Islet precursor cell (in vitro differentiated cells): Measurements from ENCODE around the gene RAI2.
"Not testable (repeated sequence)": the region's sequence is repeated elsewhere in the genome, so short reads cannot be mapped to it uniquely, and the experiment has no call there.

Experiments used
- DNase-seq: peaks from one replicate; pipeline ENCODE4 v3.0.0-alpha.2; 2018

Gene RAI2

DNA sequence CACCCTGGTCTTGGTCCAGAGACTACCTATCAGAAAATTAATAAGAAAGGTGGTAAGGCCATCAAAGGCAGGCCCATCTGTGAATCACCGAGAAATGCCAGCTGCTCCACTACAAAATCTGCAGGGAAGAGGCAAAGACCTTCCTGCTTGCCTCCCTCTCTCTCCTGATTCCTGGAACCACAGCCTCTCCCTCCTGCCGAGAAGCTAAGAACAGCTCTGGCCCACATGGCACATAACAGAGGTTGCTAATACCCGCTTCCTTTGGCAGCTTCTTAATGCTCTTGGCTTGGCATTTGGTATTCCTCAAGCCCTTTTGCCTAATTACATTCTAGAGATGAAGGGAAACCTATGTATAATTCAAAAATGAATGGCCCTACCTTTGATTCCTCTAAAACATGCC is 32.9 kb downstream of the RAI2 start:
- DNase-seq: no peak

DNA sequence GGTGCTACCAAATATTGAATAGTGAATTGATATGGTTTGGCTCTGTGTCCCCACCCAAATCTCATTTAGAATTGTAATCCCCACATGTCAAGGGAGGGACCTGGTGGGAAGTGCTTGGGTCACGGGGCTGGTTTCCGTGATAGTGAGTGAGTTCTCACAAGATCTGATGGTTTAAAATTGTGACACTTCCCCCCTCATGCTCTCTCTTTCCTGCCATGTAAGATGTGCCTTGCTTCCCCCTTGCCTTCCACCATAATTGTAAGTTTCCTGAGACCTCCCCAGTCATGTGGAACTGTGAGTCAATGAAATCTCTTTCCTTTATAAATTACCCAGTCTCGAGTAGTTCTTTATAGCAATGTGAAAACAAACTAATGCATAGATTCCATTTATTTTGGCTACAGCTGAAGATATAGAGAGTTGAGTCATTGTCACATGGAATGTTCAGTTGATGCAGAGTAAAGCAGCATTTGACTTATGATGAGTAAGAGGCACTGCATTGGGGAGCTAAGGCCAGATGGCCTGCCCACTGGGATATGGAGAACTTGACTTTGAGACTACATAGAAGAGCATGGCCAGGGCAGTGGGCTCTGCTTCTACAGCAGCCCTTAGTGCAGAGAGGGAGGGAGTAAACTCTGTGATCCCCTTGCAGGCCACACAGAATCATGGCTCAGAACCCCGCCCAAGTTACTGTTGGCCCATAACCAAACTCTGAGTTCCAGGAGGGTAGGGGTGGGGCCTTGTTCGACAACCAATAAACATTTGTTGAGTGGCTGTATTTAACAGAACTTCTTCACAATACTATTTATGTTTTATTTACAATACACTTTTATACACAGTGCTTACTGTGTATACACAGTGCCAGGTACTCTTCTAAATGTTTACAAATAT is 34.2 kb downstream of the RAI2 start:
- no peak for DNase-seq

DNA sequence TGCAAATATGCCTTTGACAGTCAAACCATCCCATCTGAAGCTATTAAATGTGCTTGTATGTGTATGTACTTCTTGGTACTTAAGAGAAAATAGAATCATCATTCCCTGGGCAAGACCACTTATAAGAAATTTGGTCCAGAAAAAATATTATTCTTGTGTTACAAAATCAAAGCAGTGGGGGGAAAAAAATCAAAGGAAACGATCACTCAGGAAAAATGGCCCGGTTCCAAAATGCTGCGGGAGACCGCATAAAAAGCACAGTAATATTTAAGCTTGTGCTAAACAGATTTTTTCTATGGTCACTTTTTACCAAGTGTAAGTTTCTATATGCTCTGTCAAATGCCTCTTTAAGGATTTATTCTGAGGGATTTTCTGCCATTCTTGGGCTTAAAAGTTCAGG is 36.1 kb downstream of the RAI2 start:
- no peak for DNase-seq

DNA sequence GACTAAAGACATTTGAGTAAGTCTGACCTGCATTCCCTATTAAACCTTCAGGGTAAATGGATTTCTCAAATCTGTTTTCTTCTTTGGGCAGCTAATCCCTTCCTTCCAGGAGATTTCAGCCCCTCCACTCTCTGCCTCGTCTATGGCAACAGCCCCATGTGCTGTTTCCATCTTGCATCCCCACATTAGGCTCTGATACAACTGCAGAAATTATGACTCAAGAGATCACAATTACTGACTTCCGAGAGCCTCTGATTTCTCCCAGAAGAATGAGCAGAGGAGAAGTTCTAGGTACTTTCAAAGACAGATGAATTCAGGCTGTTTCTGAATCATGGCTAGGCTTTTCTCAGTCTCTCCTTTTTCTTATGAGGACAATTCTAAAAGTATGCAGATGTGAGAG is 38.7 kb downstream of the RAI2 start:
- DNase-seq: no peak

DNA sequence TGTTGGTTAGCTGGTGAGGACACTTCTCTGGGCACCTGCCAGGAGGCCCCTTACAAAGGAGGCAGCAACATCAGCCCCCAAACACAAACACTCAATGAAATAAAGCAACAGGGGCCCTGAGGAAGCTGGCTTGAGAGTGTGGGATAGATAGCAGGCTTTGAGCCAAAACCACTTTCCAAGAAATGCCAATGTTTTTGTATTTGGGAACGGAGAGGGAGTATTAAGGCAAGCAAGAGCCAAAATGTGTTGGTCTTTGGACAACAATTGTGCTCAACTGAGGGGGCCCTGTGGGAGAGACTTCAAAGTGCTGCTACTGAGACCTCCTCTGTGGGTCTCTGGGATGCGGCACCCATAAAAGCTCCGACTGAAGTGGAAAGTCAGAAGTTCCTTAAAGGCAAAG is 41.0 kb downstream of the RAI2 start:
- no peak for DNase-seq

DNA sequence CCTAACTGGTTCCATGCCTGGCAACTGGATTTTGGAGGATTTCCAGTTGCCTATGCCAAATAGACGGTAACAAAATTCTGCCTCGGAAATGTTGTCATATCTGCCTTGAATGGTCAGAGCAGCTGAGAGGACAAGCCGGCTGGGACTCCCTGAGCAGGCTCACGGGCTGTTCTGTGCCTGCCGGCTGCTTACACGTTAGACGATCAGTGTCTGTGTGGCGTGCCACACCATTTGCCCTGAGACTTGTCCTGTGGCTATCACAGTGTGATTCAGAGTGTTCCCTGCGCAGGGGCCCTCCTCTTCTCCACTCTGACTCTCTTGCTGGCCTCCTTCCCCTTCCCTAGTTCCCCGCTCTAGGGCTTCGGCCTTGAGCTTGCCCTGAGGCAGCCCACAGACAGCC is 42.4 kb downstream of the RAI2 start:
- no peak for DNase-seq

DNA sequence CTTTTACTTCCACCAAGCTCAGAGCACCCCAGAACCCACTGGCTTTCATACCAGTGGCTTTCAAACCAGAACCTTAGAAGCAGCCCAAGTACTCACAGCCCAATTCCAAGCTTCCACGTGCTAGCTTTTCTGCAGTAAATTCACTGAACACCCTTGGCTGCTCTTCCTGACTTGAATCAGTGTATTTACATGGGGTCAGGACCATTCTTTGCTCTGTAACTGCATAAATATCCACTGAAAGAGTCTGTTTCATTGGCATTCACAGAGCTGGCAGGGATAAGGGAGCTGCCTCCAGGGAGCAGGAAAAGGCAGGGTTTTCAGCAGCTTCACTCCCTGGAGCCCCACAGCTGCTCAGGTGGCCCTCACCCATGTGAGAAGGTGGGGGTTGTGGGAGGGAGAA is 43.8 kb downstream of the RAI2 start:
- DNase-seq: no peak

DNA sequence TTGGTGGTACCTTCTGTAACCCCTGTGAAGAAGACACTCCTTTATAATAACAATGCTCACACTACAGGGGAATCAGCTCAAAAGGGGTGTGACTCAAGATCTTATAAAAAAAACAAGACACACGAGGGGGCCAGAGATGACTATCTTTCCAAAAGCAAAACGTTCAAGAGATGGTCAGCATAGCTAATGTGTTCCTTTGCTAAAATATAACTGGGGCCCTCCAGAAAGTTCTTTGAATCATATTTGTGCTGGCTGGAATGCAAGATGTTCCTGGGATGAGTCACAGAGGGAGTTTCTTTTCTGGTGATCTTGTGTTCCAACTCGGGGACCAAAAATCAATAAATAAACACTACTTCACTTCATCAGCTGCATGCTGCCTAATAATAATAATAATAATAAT is 46.5 kb downstream of the RAI2 start:
- DNase-seq: no peak

DNA sequence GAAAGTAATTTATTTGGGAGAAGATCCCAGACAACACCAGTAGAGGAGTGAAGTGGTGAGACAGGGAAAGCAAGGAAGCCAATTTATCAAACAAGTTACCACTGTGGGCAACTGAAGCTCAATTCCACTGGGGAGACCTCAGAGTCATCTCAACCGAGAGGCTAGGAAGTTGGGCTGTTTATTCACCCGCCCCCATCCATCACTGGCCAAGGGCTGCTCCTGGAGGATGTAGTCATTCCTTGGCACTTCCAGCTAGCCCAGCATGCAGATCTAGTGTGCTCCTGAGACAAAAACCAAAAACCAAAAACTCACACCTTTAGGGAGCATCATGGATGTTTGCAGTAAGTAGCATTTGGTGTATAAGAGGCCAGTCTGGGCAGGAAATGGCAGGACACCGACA is 47.0 kb downstream of the RAI2 start:
- no peak for DNase-seq

DNA sequence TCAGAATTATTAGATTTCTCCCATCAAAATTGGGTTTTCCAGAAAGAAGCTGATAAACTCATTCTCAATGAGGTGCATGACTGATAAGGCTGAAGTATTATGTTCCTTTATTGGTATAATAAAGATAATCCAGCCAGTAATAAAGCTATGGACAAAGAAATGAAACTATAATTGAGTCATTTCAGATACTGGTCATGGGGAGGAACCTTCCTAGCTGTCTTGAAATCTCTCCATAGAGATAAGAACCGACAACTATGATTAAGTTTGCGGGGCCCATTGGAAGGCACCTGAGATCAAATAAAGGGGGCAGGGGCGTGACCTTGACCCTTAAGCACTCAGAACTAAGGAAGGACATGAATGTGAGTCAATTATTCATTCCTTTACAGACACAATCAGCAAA is 47.8 kb downstream of the RAI2 start:
- no peak for DNase-seq

DNA sequence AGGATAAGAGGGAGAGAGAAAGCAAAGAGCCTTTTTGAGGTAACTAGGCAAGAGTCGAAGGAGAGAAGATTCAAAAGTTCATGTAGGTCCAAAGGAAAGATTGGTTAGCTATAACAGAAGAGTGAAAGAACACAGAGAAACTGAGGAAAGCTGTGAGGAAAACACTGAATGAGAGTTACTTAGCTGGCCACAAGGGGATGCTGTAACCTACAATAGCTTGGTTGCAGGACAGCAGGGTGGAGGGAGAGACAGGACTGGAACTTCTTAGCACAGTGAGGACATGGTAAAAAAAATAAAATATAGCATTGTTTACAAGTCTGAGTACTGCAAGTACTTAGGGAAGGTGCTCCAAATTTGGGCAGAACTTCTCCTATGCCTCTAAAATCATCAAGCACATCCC is 48.3 kb downstream of the RAI2 start:
- DNase-seq: no peak

DNA sequence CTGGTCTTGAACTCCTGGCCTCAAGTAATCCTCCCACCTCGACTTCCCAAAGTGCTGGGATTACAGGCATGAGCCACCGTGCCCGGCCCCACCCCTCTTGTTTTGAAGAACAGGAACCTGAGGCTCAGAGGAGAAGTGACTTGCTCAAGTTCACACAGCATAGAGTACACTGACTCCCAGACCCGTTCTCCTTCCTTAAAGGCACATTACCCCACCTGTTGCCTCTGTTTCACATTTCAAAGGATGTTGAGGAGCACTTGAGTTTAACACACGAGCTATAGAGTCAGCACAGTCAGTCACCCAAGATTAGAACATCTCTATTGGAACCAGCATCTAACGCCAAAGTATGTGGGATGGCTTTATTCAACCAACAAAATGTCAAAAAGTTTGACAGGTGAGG is 51.1 kb downstream of the RAI2 start:
- no peak for DNase-seq

DNA sequence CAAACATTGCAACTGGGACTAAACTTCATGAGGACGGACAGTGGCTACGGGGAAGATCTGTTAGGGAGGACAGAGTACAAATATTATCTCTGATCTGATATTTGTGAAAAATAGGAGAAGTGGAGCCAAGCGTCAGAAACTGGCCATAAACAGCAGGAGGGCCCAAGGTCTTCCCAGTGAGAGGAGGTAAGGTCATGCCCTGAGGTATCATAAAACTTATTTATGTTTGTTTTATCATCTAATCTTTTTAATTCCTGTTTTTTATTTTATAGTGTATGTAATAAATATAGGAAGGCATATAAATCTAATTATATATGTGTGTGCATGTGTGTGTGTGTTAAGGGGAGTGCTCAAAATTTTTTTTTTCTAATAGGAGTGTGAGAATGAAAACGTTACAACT is 51.8 kb downstream of the RAI2 start:
- no peak for DNase-seq

DNA sequence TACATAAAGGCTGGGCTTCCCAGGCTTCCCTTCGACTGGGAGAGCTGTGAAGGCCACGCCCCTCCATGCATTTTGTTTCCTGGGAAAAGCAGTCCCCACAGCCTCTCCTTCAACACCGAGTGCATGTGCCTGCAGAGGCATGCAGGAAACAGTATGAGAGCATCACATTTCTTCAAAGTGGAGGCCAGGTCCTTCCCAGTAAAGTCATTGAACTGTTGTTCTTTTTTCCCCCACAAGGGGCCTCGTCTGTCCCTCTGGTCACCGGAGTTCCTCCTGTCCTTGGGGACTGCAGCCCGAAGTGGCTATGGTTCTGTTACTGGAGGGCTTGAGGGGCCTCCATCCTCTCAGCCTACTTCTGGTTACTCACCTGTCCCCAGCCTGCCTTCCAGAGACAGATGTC is 56.0 kb downstream of the RAI2 start:
- no peak for DNase-seq

DNA sequence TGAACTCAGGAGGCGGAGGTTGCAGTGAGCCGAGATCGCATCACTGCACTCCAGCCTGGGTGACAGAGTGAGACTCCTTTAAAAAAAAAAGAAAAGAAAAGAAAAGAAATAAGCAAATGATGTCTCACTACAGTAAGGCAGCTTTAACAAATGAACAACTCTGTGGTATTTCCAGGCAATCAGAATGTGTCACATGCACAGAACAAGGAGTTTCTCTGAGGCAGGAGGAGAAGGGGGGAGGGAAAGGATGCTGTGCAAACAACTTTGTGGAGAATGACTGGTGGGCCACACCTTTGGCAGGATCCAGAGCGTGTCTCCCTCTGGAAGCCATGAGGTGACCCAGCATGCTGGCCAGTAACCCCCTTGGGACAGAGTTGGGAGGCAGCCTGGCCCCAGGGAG is 57.6 kb downstream of the RAI2 start:
- DNase-seq: no peak

DNA sequence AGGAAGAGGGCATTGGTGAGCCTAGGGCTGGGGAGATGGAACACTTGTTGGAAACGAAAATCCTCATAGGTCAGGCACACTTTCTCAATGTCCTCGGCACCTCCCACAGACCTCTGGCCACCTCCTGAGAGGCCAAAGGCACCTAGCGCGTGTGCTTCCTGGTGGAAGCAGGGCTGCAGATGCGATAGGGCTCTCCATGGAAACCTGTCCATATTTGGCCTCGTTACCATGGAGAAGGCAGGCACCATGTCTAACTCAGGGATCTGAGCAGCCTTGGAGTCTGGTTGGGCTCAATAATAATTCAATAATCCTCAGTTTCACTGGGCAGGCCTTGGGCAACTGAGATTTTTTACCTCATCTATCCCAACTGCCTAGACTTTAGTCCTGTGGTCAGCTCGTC is 58.3 kb downstream of the RAI2 start:
- no peak for DNase-seq

DNA sequence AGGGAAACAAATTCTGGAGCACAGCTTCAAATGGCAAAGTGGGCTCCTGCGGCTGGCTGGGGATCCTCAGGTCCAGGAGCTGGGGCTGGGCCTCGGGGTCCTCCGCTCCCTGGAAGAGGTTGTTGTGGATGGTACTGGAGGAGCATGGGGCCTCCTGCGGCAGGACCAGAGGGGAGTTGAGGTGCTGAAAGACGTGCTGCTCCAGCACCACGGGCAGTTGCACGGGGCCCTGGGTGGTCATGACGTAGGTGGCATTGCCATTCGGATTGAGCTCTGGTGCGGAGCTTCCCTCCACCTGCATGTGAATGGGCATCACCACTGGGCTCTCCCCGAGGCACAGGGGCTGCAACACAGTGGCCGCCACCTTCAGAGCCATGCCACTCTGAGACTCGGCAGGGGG is 59.7 kb downstream of the RAI2 start:
- no peak for DNase-seq

DNA sequence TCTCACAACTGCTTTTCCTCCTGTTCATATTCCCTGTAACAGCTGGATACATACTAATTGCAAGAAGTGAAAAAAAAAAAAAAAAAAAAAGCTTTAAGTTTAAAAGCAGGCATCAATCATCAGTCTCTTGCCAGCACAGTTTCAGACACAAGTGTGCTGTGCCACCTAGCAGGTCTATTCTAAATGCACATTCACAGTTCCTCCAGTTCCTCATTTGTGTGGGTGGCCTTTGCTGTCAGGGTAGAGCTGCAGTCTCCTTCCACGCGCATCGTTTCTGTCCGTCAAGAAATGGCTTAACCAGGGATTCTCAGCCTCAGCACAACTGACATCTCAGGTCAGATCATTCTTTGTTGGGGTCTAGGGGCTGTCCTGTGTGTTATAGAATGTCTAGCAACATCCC is 62.2 kb downstream of the RAI2 start:
- DNase-seq: no peak

DNA sequence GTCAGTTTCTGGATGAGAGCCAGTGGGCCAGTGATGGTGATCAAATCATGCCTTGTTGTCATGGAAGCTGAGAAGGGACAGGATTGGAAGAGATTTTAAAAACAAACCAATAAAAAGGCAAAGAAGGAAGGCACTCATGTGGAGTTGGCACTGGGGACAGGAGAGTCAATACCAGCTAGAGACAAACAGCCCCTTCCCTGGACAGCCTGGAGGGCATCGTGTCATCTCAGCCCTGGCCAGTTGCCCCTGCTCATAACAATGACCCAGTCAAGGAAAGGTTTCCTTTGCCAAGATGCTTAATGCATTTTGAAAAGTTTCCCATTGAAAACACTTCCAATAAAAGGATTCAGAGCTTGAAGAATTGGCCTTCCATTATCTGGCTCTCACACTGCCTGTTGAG is 68.3 kb downstream of the RAI2 start:
- DNase-seq: no peak

DNA sequence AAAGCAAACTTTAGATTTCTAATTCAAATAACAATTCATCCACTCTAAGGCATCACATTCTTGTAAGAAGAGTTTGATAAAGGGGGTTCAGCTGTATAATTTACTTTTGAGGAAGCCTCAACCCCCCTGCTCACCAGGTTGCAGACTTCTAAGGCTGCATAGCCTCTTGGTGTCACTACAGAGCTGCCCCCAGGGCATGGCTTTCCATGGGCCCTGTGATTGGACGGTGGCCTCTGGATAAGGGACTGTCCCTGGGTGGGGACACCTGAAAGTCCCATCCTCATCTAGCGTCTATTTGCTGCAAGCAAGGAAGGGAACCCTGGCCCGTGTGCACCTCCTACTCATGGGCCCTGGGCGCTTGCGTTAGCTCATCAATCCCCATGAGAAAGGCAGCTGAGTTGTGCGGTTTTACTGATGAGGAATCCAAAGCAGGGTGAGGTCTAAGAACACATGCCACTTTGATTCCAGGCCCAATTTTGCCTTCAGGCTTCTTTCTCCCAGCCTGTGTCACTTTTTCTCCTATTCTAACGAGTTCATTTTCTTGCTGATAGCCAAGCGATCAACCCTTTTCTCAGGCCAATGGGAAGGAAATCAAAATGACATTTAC is 72.0 kb downstream of the RAI2 start:
- DNase-seq: no peak

DNA sequence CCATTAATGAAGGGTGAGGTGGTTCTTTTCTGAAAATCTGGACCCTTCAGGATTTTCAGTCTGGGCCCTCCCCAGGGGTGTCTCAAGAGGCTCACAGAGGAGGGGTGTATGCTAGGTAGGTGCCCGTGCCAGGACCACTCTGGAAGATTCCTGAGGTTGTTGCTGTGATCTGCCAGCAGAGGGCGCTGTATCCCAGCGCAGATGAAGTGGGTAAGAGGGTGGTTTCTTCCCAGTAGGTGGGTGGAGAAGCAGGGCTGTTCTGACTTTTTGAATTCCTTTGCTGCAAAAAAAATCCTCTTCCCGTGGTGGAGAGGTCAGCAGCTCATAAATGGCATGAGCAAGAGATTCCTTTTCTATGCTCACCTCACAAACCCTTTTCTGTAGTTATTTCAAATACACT is 72.7 kb downstream of the RAI2 start:
- DNase-seq: peak; percentile 63

DNA sequence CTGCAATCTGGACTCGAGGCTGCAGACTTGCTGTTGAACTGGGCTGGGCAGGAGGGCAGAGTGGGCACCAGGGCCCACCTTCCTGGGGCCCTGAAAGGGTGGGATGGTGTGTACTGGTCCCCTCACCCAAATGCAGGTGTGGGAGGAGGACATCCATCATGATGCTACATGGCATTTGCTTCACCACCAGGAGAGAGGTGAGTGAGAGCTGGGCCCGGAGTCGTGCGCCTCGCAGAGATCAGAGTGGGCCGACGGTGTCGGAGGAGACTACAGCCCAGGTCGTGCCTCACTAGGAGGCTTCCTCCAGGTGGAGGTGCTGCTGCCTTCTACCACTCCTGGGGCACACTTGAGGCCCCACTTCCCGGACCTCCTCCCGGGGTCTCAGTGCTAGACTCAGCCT is 73.5 kb downstream of the RAI2 start:
- DNase-seq: no peak

DNA sequence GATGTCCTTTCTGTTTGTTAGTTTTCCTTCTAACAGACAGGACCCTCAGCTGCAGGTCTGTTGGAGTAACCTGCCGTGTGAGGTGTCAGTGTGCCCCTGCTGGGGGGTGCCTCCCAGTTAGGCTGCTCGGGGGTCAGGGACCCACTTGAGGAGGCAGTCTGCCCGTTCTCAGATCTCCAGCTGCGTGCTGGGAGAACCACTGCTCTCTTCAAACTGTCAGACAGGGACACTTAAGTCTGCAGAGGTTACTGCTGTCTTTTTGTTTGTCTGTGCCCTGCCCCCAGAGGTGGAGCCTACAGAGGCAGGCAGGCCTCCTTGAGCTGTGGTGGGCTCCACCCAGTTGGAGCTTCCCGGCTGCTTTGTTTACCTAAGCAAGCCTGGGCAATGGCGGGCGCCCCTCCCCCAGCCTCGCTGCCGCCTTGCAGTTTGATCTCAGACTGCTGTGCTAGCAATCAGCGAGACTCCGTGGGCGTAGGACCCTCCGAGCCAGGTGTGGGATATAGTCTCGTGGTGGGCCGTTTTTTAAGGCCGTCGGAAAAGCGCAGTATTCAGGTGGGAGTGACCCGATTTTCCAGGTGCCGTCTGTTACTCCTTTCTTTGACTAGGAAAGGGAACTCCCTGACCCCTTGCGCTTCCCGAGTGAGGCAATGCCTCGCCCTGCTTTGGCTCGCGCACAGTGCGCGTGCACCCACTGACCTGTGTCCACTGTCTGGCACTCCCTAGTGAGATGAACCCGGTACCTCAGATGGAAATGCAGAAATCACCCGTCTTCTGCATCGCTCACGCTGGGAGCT is 74.3 kb downstream of the RAI2 start:
- DNase-seq: not testable (repeated sequence)

DNA sequence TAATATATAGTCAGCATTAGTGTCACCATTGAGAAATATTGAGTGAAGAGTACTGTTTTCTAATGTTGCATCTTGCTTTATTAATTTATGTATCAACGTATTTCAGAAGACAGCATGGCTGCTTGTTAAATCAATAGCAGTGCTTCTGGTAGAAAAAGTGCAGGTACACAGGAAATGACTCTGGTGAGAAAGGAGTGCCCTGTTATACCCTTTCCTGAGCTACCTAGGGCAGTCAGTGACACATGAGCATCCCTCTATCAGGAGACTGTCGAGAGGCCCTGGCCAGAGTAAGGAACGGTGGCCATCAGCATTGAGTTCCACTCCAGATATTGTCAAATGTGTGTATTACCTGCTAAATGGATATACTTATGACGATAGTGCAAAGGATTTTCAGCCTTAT is 81.7 kb downstream of the RAI2 start:
- no peak for DNase-seq
